ENCODE measurements around the gene FLAD1. TPM values are rescaled to one million over a fixed set of nuclear protein-coding genes. Genes with fewer than 3 reads are reported as not detected.
"Not testable (repeated sequence)": the region's sequence is repeated elsewhere in the genome, so short reads cannot be mapped to it uniquely, and the experiment has no call there.

Gene FLAD1
- total RNA-seq, 1 experiment from 2014 or later = 23.7 TPM

- H3K4me1 ChIP-seq (replicated peaks) = peaks cover 43% of the 10 kb centered on the region
- no peak for DNase-seq (ENCODE audit: low read depth in 1 of 2, low spot score in 2 of 2)
Measured at GRCh38 chr1:154969860-154970452, 13.2 kb upstream of the FLAD1 start.

GRCh38 chr1:154970631-154971340 lies 12.4 kb upstream of the FLAD1 start, which contains the start of gene SHC1:
TSS of gene SHC1 (minus strand) at chr1:154970747. CDS start at chr1:154970526, 221 bp downstream.
- peak within 1 kb of the TSS; percentile 33 for H3K4me3 ChIP-seq
- no peaks in the 10 kb centered on the region for H3K27me3 ChIP-seq (replicated peaks)
- H3K27ac ChIP-seq = peak within 1 kb of the TSS; percentile 97
- H3K9me3 ChIP-seq (replicated peaks) = no peaks in the 10 kb centered on the region
- DNase-seq (ENCODE audit: low read depth in 1 of 2, low spot score in 2 of 2) = peak; percentile 95 to 97
- H3K36me3 ChIP-seq = peaks cover 54% of the 10 kb centered on the region
- H3K4me1 ChIP-seq (replicated peaks) = peaks cover 43% of the 10 kb centered on the region

More at GRCh38 chr1:154969860-154970452, 13.2 kb upstream of the FLAD1 start:
- H3K36me3 ChIP-seq = peaks cover 54% of the 10 kb centered on the region
- H3K4me3 ChIP-seq = peak overlapping the region; percentile 33
- no peaks in the 10 kb centered on the region for H3K27me3 ChIP-seq (replicated peaks)
- H3K9me3 ChIP-seq (replicated peaks) = no peaks in the 10 kb centered on the region
- peak overlapping the region; percentile 97 for H3K27ac ChIP-seq

- peak in 1 of 2 experiments; percentile 58 for DNase-seq (ENCODE audit: low read depth in 1 of 2, low spot score in 2 of 2)
- H3K27ac ChIP-seq = peak overlapping the region; percentile 97
- H3K27me3 ChIP-seq (replicated peaks) = no peaks in the 10 kb centered on the region
- H3K4me3 ChIP-seq = no peak overlapping the region; the same call in 1 of the 2 replicates
- H3K36me3 ChIP-seq = peaks cover 54% of the 10 kb centered on the region
- peaks cover 49% of the 10 kb centered on the region for H3K4me1 ChIP-seq (replicated peaks)
- no peaks in the 10 kb centered on the region for H3K9me3 ChIP-seq (replicated peaks)
Measured at GRCh38 chr1:154971341-154971998, 11.7 kb upstream of the FLAD1 start.

DNA sequence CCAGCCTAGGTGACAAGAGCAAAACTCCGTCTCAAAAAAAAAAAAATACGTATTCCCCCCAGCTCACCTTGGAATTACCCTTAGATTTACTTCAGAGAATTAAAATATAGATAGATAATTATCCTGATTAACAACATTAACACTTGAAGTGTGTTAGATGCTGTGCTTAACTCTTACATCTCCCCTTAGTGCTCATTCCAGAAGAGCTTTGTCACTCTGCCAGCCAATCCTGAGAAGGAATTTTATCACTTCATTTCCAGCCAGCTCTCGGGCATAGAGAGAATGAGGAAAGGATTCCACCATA lies 11.0 kb upstream of the FLAD1 start:
- Histone ChIP-seq H3K36me3 (peaks cover 50% of the 10 kb centered on the region), H3K9me3 (replicated peaks) (no peaks in the 10 kb centered on the region), H3K4me3 (peak overlapping the region; percentile 19), H3K27me3 (replicated peaks) (no peaks in the 10 kb centered on the region), H3K27ac (peak overlapping the region; percentile 97), H3K4me1 (replicated peaks) (peaks cover 52% of the 10 kb centered on the region)
- no peak for DNase-seq (ENCODE audit: low read depth in 1 of 2, low spot score in 2 of 2)

- Histone ChIP-seq H3K27me3 (replicated peaks) (no peaks in the 10 kb centered on the region), H3K9me3 (replicated peaks) (no peaks in the 10 kb centered on the region), H3K27ac (peak overlapping the region; percentile 97), H3K36me3 (peaks cover 50% of the 10 kb centered on the region), H3K4me1 (replicated peaks) (peaks cover 52% of the 10 kb centered on the region), H3K4me3 (peak overlapping the region; percentile 53)
- DNase-seq (ENCODE audit: low read depth in 1 of 2, low spot score in 2 of 2) = peak; percentile 98 to 99
Measured at GRCh38 chr1:154972517-154973343, 10.4 kb upstream of the FLAD1 start.

GRCh38 chr1:154973344-154974101 lies 9.6 kb upstream of the FLAD1 start:
- H3K4me1 ChIP-seq (replicated peaks) = peaks cover 52% of the 10 kb centered on the region
- no peaks in the 10 kb centered on the region for H3K9me3 ChIP-seq (replicated peaks)
- H3K27ac ChIP-seq = peak overlapping the region; percentile 97
- DNase-seq (ENCODE audit: low read depth in 1 of 2, low spot score in 2 of 2) = peak; percentile 98 to 99
- H3K27me3 ChIP-seq (replicated peaks) = no peaks in the 10 kb centered on the region
- H3K36me3 ChIP-seq = peaks cover 50% of the 10 kb centered on the region
- peak overlapping the region; percentile 53 for H3K4me3 ChIP-seq

DNA sequence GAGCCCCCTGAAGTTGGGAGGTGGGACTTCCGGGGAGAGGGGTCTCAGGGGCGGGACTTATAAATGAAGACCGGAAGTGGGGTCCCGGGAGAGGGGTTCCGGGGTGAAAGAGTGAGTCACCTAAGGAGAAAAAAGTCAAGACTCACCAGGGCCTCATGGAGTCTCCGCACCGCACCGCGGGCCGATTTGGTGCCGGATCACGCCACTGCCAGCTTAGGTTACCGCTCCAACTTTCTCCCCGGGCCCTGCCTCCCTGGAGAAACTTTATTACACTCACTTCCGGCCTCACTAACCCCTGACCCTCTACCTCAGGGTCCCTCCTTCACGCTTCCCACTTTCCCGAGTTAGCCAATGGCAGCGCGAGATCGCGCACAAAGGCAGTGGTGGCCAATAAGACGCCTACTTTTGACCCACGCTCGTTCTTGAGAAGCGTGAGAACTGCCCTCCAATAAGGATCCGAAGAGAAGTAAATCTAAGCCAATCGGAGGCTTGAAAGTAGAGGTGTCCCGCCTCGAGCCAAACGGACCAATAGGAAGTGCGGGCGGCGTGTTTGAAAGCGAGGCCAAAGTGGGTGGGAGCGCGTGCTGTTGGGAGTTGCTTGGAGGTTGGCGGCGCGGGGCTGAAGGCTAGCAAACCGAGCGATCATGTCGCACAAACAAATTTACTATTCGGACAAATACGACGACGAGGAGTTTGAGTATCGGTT lies 8.9 kb upstream of the FLAD1 start, which contains the start of gene CKS1B:
Gene CKS1B (plus strand): TSS at position 580 of the 706 bp plus-strand sequence. CDS start 65 bp downstream, at position 645.
- H3K4me3 ChIP-seq = peak within 1 kb of the TSS; percentile 53
- peaks cover 47% of the 10 kb centered on the region for H3K36me3 ChIP-seq
- H3K9me3 ChIP-seq (replicated peaks) = no peaks in the 10 kb centered on the region
- H3K4me1 ChIP-seq (replicated peaks) = peaks cover 47% of the 10 kb centered on the region
- H3K27me3 ChIP-seq (replicated peaks) = no peaks in the 10 kb centered on the region
- peak within 1 kb of the TSS; percentile 97 for H3K27ac ChIP-seq
- peak; percentile 99 to 100 for DNase-seq (ENCODE audit: low read depth in 1 of 2, low spot score in 2 of 2)

- Histone ChIP-seq H3K27ac (peak overlapping the region; percentile 97), H3K4me1 (replicated peaks) (peaks cover 41% of the 10 kb centered on the region), H3K9me3 (replicated peaks) (no peaks in the 10 kb centered on the region), H3K4me3 (peak overlapping the region; percentile 53), H3K27me3 (replicated peaks) (no peaks in the 10 kb centered on the region), H3K36me3 (peaks cover 51% of the 10 kb centered on the region)
- peak; percentile 96 to 99 for DNase-seq (ENCODE audit: low read depth in 1 of 2, low spot score in 2 of 2)
Measured at GRCh38 chr1:154974808-154975408, 8.2 kb upstream of the FLAD1 start.

DNA sequence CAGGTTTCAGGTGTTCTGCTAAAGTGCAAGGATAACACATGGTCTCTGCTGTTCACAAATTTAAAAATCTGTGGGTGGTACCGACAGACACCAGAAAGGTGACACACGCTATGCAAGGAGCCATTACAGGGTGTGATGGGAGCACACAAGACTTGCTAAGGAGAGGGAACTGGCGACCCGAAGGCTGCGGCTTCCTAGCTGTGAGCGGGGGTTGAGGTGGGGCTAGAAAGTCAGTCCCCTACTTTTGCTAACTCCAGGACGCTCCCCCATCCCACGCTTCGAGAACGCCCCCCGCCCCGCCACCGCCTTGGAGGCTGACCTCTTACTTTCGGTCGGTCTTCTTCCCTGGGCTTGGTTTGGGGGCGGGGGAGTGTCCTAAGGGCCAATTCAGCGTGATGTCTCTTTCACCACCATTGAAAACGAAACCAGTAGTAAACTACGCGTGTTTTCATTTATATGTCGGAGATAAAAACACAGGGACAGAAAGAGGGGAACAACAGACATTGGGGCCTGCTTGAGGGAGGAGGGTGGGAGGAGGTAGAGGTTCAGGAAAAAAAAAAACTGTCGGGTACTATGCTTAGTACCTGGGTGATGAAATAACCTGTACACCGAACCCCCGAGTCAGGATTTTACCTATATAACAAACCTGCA lies 7.6 kb upstream of the FLAD1 start:
- Histone ChIP-seq H3K36me3 (peaks cover 50% of the 10 kb centered on the region), H3K27me3 (replicated peaks) (no peaks in the 10 kb centered on the region), H3K4me3 (peak overlapping the region; percentile 53), H3K27ac (peak overlapping the region; percentile 97), H3K4me1 (replicated peaks) (peaks cover 34% of the 10 kb centered on the region), H3K9me3 (replicated peaks) (no peaks in the 10 kb centered on the region)
- peak; percentile 61 to 70 for DNase-seq (ENCODE audit: low read depth in 1 of 2, low spot score in 2 of 2)

DNA sequence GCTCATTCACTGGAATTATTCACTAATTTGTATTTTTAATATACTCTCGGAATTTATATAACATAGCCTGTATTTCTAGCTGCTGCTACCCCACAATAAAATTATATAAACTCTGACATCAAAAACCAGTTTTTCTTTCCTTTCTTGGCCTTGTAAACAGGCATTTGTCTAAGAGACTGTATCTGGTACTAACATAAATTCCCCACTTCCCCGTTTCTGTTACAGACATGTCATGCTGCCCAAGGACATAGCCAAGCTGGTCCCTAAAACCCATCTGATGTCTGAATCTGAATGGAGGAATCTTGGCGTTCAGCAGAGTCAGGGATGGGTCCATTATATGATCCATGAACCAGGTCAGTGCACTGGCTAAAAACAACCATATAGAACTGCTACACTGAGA lies 5.4 kb upstream of the FLAD1 start:
- not testable (repeated sequence) for H3K9me3 ChIP-seq (replicated peaks); H3K27me3 ChIP-seq (replicated peaks); H3K27ac ChIP-seq; H3K4me3 ChIP-seq; DNase-seq (ENCODE audit: low read depth in 1 of 2, low spot score in 2 of 2)
- peaks cover 20% of the 10 kb centered on the region for H3K4me1 ChIP-seq (replicated peaks)
- H3K36me3 ChIP-seq = peaks cover 54% of the 10 kb centered on the region

DNA sequence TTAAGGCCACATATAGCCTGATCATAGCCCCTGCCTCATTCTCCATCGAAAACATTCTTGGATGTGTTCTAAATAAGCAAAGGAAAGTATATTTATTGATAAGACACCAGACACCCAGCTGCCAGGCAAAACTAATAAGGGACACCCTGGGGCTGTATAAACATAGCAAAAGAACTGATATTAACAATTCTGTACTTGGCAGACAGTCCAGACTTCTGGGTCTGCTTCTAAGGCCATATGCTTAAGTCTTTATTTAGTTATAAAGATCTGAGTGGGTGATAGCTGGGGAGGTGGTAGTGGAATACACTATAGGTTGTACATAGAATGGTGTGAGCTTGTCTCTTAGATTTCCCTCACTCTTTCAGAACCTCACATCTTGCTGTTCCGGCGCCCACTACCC lies 4.8 kb upstream of the FLAD1 start:
- no peak overlapping the region for H3K27ac ChIP-seq

GRCh38 chr1:154982341-154982740 lies 803 bp upstream of the FLAD1 start:
- no peaks in the 10 kb centered on the region for H3K9me3 ChIP-seq (replicated peaks)
- H3K27ac ChIP-seq = no peak overlapping the region; the same call in 1 of the 2 replicates
- no peak for DNase-seq (ENCODE audit: low read depth in 1 of 2, low spot score in 2 of 2)
- peaks cover 43% of the 10 kb centered on the region for H3K36me3 ChIP-seq
- H3K4me3 ChIP-seq = peak overlapping the region; percentile 50
- peaks cover 14% of the 10 kb centered on the region for H3K4me1 ChIP-seq (replicated peaks)
- H3K27me3 ChIP-seq (replicated peaks) = no peaks in the 10 kb centered on the region

More for the DNA sequence above, 4.8 kb upstream of the FLAD1 start:
- DNase-seq (ENCODE audit: low read depth in 1 of 2, low spot score in 2 of 2) = no peak
- H3K9me3 ChIP-seq (replicated peaks) = no peaks in the 10 kb centered on the region
- no peaks in the 10 kb centered on the region for H3K27me3 ChIP-seq (replicated peaks)
- H3K4me1 ChIP-seq (replicated peaks) = peaks cover 16% of the 10 kb centered on the region
- H3K36me3 ChIP-seq = peaks cover 54% of the 10 kb centered on the region
- H3K4me3 ChIP-seq = no peak overlapping the region

Data from SJSA1 (cell line).